Mesenchymal stem cell (in vitro differentiated cells and primary cell): ENCODE measurements around the gene GLT6D1.

Source experiments
- DNase-seq: peaks from one replicate; pipeline ENCODE4 v3.0.0-alpha.2; 2013
- H2AFZ ChIP-seq: one replicate; pipeline ENCODE4 v1.6.1; 2013; ENCODE audit warnings: low read depth, mild to moderate bottlenecking, control low read depth, inconsistent platforms, low read length, moderate library complexity
- H2AK5ac ChIP-seq: 2 replicates; pipeline ENCODE4 v1.6.1; 2013; ENCODE audit warnings: low read length, moderate library complexity, mild to moderate bottlenecking, inconsistent platforms; ENCODE audit not compliant: severe bottlenecking
- H2BK120ac ChIP-seq: one replicate; pipeline ENCODE4 v1.6.1; 2013; ENCODE audit warnings: low read depth, mild to moderate bottlenecking, inconsistent platforms, low read length, moderate library complexity
- H2BK12ac ChIP-seq, 2 experiments: one replicate each; pipeline ENCODE4 v1.6.1; 2013; ENCODE audit warnings: inconsistent platforms in 2 of 2, low read length in 2 of 2, mild to moderate bottlenecking in 2 of 2, moderate library complexity in 2 of 2, control low read depth in 1 of 2
- H2BK15ac ChIP-seq: one replicate; pipeline ENCODE4 v1.6.1; 2013; ENCODE audit warnings: mild to moderate bottlenecking, low read depth, inconsistent platforms; ENCODE audit not compliant: poor library complexity, severe bottlenecking
- H2BK5ac ChIP-seq: 2 replicates; pipeline ENCODE4 v1.6.1; 2013; ENCODE audit warnings: low read depth, mild to moderate bottlenecking, low read length, control low read depth, inconsistent platforms; ENCODE audit not compliant: poor library complexity, severe bottlenecking
- H3K14ac ChIP-seq, 2 experiments: one replicate each; pipeline ENCODE4 v1.6.1; 2013; ENCODE audit warnings: inconsistent platforms in 2 of 2, low read length in 2 of 2, control low read depth in 1 of 2, mild to moderate bottlenecking in 1 of 2, moderate library complexity in 1 of 2
- H3K18ac ChIP-seq, 2 experiments: one replicate each; pipeline ENCODE4 v1.6.1; 2013; ENCODE audit warnings: inconsistent platforms in 2 of 2, low read length in 2 of 2, control low read depth in 1 of 2, low read depth in 1 of 2, mild to moderate bottlenecking in 1 of 2
- H3K23ac ChIP-seq, 2 experiments: one replicate each; pipeline ENCODE4 v1.6.1; 2013; ENCODE audit warnings: inconsistent platforms in 2 of 2, low read length in 2 of 2, mild to moderate bottlenecking in 2 of 2, moderate library complexity in 2 of 2, control low read depth in 1 of 2
- H3K27ac ChIP-seq: 2 replicates; pipeline ENCODE4 v1.5.1; 2013; ENCODE audit warnings: mild to moderate bottlenecking, moderate library complexity, low read length, control low read depth, inconsistent platforms; ENCODE audit not compliant: poor library complexity, severe bottlenecking
- H3K27me3 ChIP-seq, 2 experiments: 2 replicates each; pipeline versions ENCODE4 v1.6.1 to v1.7.0; 2013; ENCODE audit warnings: low read length in 2 of 2, mild to moderate bottlenecking in 2 of 2, moderate library complexity in 2 of 2, control low read depth in 1 of 2, inconsistent platforms in 1 of 2; ENCODE audit not compliant: control insufficient read depth in 1 of 2, insufficient read depth in 1 of 2
- H3K36me3 ChIP-seq, 2 experiments: 2 replicates each; pipeline versions ENCODE4 v1.6.1 to v1.7.0; 2013; ENCODE audit warnings: low read length in 2 of 2, control low read depth in 1 of 2, inconsistent platforms in 1 of 2, low read depth in 1 of 2, mild to moderate bottlenecking in 1 of 2; ENCODE audit not compliant: insufficient read depth in 2 of 2, control insufficient read depth in 1 of 2
- H3K4ac ChIP-seq, 2 experiments: one replicate each; pipeline ENCODE4 v1.6.1; 2013; ENCODE audit warnings: inconsistent platforms in 2 of 2, low read length in 2 of 2, mild to moderate bottlenecking in 2 of 2, moderate library complexity in 2 of 2, control low read depth in 1 of 2, low read depth in 1 of 2
- H3K4me1 ChIP-seq: 2 replicates; pipeline ENCODE4 v1.6.1; 2013; ENCODE audit warnings: low read depth, low read length, control low read depth; ENCODE audit not compliant: control insufficient read depth, insufficient read depth
- H3K4me2 ChIP-seq: 2 replicates; pipeline ENCODE4 v1.6.1; 2013; ENCODE audit warnings: low read length, mild to moderate bottlenecking, inconsistent platforms; ENCODE audit not compliant: poor library complexity, severe bottlenecking
- H3K4me3 ChIP-seq, 2 experiments: 2 replicates each; pipeline versions ENCODE4 v1.5.1 to v1.7.0; 2013; ENCODE audit warnings: low read length in 2 of 2, mild to moderate bottlenecking in 2 of 2, control low read depth in 1 of 2, low read depth in 1 of 2; ENCODE audit not compliant: insufficient read depth in 1 of 2
- H3K79me1 ChIP-seq: replicated peaks from 2 replicates; pipeline ENCODE4 v1.6.1; 2013; ENCODE audit warnings: mild to moderate bottlenecking, control low read depth, low read length, inconsistent platforms; ENCODE audit not compliant: poor library complexity, severe bottlenecking
- H3K9ac ChIP-seq: 2 replicates; pipeline ENCODE4 v1.7.0; 2013; ENCODE audit warnings: mild to moderate bottlenecking, low read length, moderate library complexity
- H3K9me3 ChIP-seq: 2 replicates; pipeline ENCODE4 v1.7.0; 2013; ENCODE audit warnings: mild to moderate bottlenecking, low read length; ENCODE audit not compliant: control insufficient read depth
- H4K8ac ChIP-seq: one replicate; pipeline ENCODE4 v1.6.1; 2013; ENCODE audit warnings: inconsistent platforms, mild to moderate bottlenecking, low read length, moderate library complexity
- H4K91ac ChIP-seq: one replicate; pipeline ENCODE4 v1.6.1; 2013; ENCODE audit warnings: mild to moderate bottlenecking, low read length, inconsistent platforms
- WGBS: methylation state at CpG from one replicate; pipeline ENCODE4 v1.1.7; 2013; ENCODE audit warnings: mixed read lengths; 5-methylcytosine and 5-hydroxymethylcytosine counted together

Gene GLT6D1

DNA sequence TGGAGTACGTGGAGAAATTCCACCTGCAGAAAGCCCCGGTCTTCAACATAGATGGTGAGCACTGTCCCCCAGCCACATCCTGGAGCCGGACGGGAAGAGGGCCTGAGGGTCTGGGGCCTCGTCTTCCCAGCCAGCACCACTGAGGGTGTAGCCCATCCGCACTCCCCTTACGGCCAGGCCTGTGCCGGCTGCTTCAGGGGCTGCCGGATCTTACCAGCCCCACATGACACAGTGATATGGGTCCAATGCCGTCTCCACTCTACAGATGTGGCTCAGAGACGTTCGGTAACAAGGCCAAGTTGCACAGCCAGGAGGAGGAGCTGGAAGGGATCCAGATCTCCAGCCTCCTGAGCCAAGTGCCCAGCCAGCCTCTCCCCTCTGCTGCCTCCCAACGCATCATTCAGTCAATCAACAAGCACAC is 21.3 kb downstream of the GLT6D1 start:
- 82% methylated on average over 13 of the region's 13 CpGs for whole genome bisulfite sequencing
- Histone ChIP-seq H2AFZ (no peak overlapping the region), H3K9me3 (no peaks in the 10 kb centered on the region), H3K9ac (no peak overlapping the region), H2BK120ac (no peak overlapping the region), H3K36me3 (no peaks in the 10 kb centered on the region), H3K79me1 (no peaks in the 10 kb centered on the region), H4K91ac (no peak overlapping the region), H2AK5ac (no peak overlapping the region), H3K23ac (no peak overlapping the region), H3K4ac (no peak overlapping the region), H3K4me3 (no peak overlapping the region), H3K4me2 (no peak overlapping the region), H2BK5ac (no peak overlapping the region), H3K4me1 (no peaks in the 10 kb centered on the region), H3K27me3 (peaks cover 0 to 61% of the 10 kb centered on the region in 2 experiments), H2BK12ac (no peak overlapping the region), H3K27ac (no peak overlapping the region), H3K14ac (no peak overlapping the region), H3K18ac (no peak overlapping the region), H2BK15ac (no peak overlapping the region), H4K8ac (no peak overlapping the region)
- no peak for DNase-seq

DNA sequence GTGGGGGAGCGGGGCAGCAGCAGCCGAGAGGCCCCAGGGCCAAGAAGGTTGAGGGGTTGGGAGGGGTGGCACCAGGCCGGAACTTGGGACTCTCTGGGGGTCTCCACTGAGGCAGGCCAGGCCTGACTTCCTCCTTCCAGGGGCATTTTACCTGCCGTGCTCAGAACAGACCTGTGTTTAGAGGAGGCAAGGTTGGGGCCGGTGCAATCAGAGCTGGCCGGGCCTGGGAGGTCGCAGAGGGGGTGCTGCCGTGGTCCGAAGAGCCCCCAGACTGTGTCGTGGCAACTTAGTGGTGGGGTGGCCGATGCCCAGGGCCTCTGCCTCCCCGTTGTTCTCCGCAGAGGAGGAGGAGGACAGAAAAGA is 21.8 kb downstream of the GLT6D1 start:
- H4K8ac ChIP-seq: no peak overlapping the region
- H2BK12ac ChIP-seq: no peak overlapping the region
- no peaks in the 10 kb centered on the region for H3K36me3 ChIP-seq
- no peak overlapping the region for H2BK15ac ChIP-seq
- no peak overlapping the region for H3K14ac ChIP-seq
- H3K4ac ChIP-seq: no peak overlapping the region
- peaks cover 0 to 66% of the 10 kb centered on the region in 2 experiments for H3K27me3 ChIP-seq
- no peak overlapping the region for H3K27ac ChIP-seq
- H2BK5ac ChIP-seq: no peak overlapping the region
- no peaks in the 10 kb centered on the region for H3K4me1 ChIP-seq
- no peak overlapping the region for H3K9ac ChIP-seq
- H3K23ac ChIP-seq: no peak overlapping the region
- no peaks in the 10 kb centered on the region for H3K79me1 ChIP-seq
- H3K18ac ChIP-seq: no peak overlapping the region
- H2BK120ac ChIP-seq: no peak overlapping the region
- H2AK5ac ChIP-seq: no peak overlapping the region
- H3K4me2 ChIP-seq: no peak overlapping the region
- no peaks in the 10 kb centered on the region for H3K9me3 ChIP-seq
- H3K4me3 ChIP-seq: no peak overlapping the region
- DNase-seq: no peak
- WGBS: 87% methylated on average over 13 of the region's 13 CpGs
- no peak overlapping the region for H4K91ac ChIP-seq
- no peak overlapping the region for H2AFZ ChIP-seq

DNA sequence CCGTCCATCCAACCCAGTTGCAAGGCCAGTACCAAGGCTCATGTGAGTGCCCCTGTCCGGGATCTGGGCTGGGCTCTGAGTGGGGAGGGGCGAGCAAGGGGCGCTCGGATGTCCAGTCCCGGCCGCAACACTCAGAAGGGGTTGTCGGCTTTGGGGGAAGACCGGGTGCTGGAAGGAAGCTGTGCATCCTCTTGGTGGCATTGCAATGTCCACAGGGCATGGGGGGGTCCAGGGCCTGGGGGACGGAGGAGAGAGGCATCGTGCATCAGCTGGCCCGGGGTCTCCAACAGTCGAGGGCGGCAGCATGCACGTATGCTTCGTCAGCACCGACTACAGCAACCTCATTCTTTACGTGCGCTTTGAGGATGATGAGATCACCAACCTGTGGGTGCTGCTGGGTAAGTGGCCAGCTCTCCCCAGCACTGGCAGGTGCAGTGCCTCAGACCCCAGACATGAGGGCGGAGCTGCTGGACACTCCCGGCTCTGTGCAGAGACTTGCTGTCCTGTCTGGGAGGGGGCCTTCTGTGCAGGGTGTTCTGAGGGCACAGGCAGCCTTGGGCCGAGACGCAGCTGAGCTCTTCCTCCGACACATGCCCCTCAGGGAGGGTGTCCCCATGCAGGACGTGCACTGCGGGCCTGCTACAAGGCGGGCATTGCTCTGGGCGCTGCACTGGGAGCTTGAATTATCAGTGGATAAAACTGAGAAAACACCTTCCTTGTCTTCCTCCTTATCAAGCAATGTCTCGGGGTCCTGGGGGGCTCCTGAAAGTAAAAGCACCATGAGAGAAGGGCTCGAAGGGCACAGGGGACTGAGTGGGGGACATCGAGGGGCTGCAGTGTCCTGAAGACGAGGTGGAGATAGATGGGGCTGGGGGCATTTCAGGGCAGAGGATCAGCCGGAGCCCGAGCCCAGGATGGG is 22.5 kb downstream of the GLT6D1 start:
- Histone ChIP-seq H2BK12ac (no peak overlapping the region), H2BK120ac (no peak overlapping the region), H2BK5ac (no peak overlapping the region), H3K27me3 (peaks cover 0 to 68% of the 10 kb centered on the region in 2 experiments), H3K79me1 (no peaks in the 10 kb centered on the region), H3K36me3 (no peaks in the 10 kb centered on the region), H3K4ac (no peak overlapping the region), H3K9ac (no peak overlapping the region), H4K8ac (no peak overlapping the region), H3K27ac (no peak overlapping the region), H3K4me1 (peaks cover under 1% of the 10 kb centered on the region), H4K91ac (no peak overlapping the region), H2AK5ac (no peak overlapping the region), H3K9me3 (no peaks in the 10 kb centered on the region), H3K18ac (no peak overlapping the region), H3K23ac (no peak overlapping the region), H2AFZ (no peak overlapping the region), H3K4me3 (no peak overlapping the region), H2BK15ac (no peak overlapping the region), H3K4me2 (no peak overlapping the region), H3K14ac (no peak overlapping the region)
- DNase-seq: no peak
- 88% methylated on average over 34 of the region's 34 CpGs for WGBS

DNA sequence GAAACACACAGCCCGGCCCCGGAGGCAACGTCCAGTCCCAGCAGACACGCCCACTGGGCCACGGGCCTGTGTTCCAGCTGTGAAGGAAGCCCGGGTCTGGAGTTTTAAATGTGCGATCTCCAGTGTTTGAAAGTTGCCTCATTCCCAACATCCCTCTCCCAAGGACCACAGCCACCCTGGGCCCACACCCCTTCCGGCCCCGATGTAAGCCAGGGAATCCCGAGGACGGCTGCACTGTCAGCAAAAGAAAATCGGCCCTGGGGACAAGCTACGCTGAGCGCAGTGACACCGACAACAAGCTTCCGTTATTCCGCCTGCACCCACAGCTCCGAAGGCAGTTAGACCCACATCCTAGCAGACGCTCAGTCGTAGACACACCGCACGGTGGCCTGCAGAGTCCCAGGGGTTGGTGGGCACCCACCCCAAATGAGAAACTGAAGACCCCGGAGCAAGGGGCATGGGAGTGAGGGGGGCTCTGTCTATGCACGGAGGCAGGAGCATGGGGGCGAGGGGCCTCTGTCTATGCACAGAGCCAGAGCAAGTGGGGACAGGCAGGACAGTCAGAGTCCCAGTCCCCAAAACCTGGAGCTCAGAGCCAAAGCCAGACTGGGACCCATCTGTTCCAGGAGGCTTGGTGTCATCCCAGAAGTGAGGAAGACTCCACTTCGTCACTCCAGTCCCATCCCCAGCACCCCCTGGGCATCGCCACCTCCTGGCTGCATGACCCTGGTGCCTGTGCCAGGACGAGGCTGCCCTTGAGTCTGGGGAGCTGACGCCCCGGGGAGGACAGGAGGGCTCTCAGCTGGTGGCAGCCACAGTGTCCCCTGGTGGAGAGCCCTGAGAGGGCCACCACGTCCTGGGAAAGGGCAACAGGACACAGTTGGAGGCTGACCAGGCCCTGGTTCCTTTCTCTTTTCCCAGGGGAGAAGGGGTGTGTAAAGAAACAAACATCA is 23.4 kb downstream of the GLT6D1 start:
- Histone ChIP-seq H2BK5ac (no peak overlapping the region), H3K23ac (no peak overlapping the region), H2AFZ (no peak overlapping the region), H3K4me1 (peaks cover 3% of the 10 kb centered on the region), H4K8ac (no peak overlapping the region), H2AK5ac (no peak overlapping the region), H3K27ac (no peak overlapping the region), H3K36me3 (no peaks in the 10 kb centered on the region), H3K14ac (no peak overlapping the region), H3K27me3 (peaks cover 0 to 65% of the 10 kb centered on the region in 2 experiments), H3K79me1 (no peaks in the 10 kb centered on the region), H3K9me3 (no peaks in the 10 kb centered on the region), H2BK15ac (no peak overlapping the region), H2BK120ac (no peak overlapping the region), H2BK12ac (no peak overlapping the region), H3K9ac (no peak overlapping the region), H3K4ac (no peak overlapping the region), H4K91ac (no peak overlapping the region), H3K18ac (no peak overlapping the region), H3K4me2 (no peak overlapping the region), H3K4me3 (no peak overlapping the region)
- DNase-seq: no peak
- 77% methylated on average over 30 of the region's 31 CpGs for WGBS
